HL-60 (cell line): Measurements from ENCODE around the gene HOXD12.

Source experiments
- DNase-seq, 2 experiments: peaks; one replicate each; pipeline ENCODE4 v3.0.0-alpha.2; 2010 to 2020; ENCODE audit warnings: low read depth in 1 of 2, low spot score in 1 of 2
- H3K27ac ChIP-seq: fragments of 250-450 bp; sonication (Bioruptor Pico); replicated peaks from 2 replicates; pipeline ENCODE4 v1.5.1; 2020; ENCODE audit warnings: mild to moderate bottlenecking, moderate library complexity
- H3K27me3 ChIP-seq: fragments of 250-450 bp; sonication (Bioruptor Pico); 2 replicates; pipeline ENCODE4 v1.5.1; 2021; ENCODE audit warnings: mild to moderate bottlenecking, moderate library complexity; ENCODE audit not compliant: insufficient read depth, poor library complexity, severe bottlenecking
- H3K4me3 ChIP-seq: replicated peaks from 2 replicates; pipeline ENCODE4 v1.5.1; 2011; ENCODE audit warnings: mild to moderate bottlenecking, control low read depth, low read length; ENCODE audit not compliant: insufficient read depth
- CTCF ChIP-seq: IDR thresholded peaks from one replicate; pipeline ENCODE4 v1.5.1; 2011; ENCODE audit warnings: low read length, control low read depth, inconsistent platforms; ENCODE audit not compliant: insufficient read depth
- GABPA ChIP-seq: IDR thresholded peaks from 2 replicates; pipeline ENCODE4 v1.6.1; 2012; ENCODE audit warnings: low read depth
- POLR2AphosphoS5 ChIP-seq: IDR thresholded peaks from 2 replicates; pipeline ENCODE4 v1.6.1; 2012; ENCODE audit warnings: low read depth
- REST ChIP-seq: IDR thresholded peaks from 2 replicates; pipeline ENCODE4 v1.6.1; 2012; ENCODE audit warnings: low read depth; ENCODE audit not compliant: insufficient replicate concordance
- SPI1 ChIP-seq: IDR thresholded peaks from 2 replicates; pipeline ENCODE4 v1.6.1; 2012; ENCODE audit warnings: low read depth, mild to moderate bottlenecking, borderline replicate concordance

The HOXD12 gene

GRCh38 chr2:176105730-176106580 lies 6.4 kb downstream of the HOXD12 start:
- Histone ChIP-seq H3K27ac (no peak overlapping the region), H3K27me3 (peaks cover 80% of the 10 kb centered on the region), H3K4me3 (no peak overlapping the region)
- no peak for DNase-seq
- TF ChIP-seq POLR2AphosphoS5 (no peak), GABPA (no peak), CTCF (no peak), SPI1 (no peak), REST (no peak)

GRCh38 chr2:176106581-176107539 lies 7.3 kb downstream of the HOXD12 start, which contains the start of gene HOXD11:
HOXD11 (plus strand) TSS chr2:176107280; CDS start chr2:176107356, 76 bp downstream.
- no peak for DNase-seq
- Histone ChIP-seq H3K27me3 (peaks cover 75% of the 10 kb centered on the region), H3K4me3 (no peak within 1 kb of the TSS; the same call in 1 of the 2 replicates), H3K27ac (no peak within 1 kb of the TSS)
- TF ChIP-seq SPI1 (no peak), POLR2AphosphoS5 (no peak), GABPA (no peak)

GRCh38 chr2:176107731-176108181 lies 8.2 kb downstream of the HOXD12 start:
- DNase-seq = no peak
- Histone ChIP-seq H3K27me3 (peaks cover 74% of the 10 kb centered on the region), H3K27ac (no peak overlapping the region), H3K4me3 (no peak overlapping the region)
- TF ChIP-seq SPI1 = no peak

GRCh38 chr2:176109192-176109901 lies 9.8 kb downstream of the HOXD12 start:
- no peak for DNase-seq
- Histone ChIP-seq H3K4me3 (no peak overlapping the region), H3K27ac (no peak overlapping the region), H3K27me3 (peaks cover 74% of the 10 kb centered on the region)
- no peak for TF ChIP-seq REST
- TF ChIP-seq CTCF = no peak
- no peak for TF ChIP-seq SPI1
- no peak for TF ChIP-seq GABPA
- no peak for TF ChIP-seq POLR2AphosphoS5
